Skin of body (tissue), 2 donors: ENCODE measurements around the gene HBP1. TPM values are rescaled to one million over a fixed set of nuclear protein-coding genes. Genes with fewer than 3 reads are reported as not detected.
"Not testable (repeated sequence)": the region's sequence is repeated elsewhere in the genome, so short reads cannot be mapped to it uniquely, and the experiment has no call there.

ENCODE experiments used
- DNase-seq: peaks from one replicate; lab custom pipeline; 2025; lab: John Stamatoyannopoulos, UW
- total RNA-seq: library from RNA; depleted of rRNA; stranded (reverse); fragments of >200 nt; gene quantifications from one replicate; pipeline ENCODE4 v1.2.3, GENCODE V29; 2014

HBP1 gene
- total RNA-seq, 1 donor from 2014 or later: 149 TPM

- not testable (repeated sequence) for DNase-seq
These were observed 13.1 kb upstream of the HBP1 start for GRCh38 chr7:107155726-107156125.

- DNase-seq: no peak
These were observed 11.7 kb upstream of the HBP1 start for GRCh38 chr7:107157091-107157490.

GRCh38 chr7:107158028-107158427 is 10.8 kb upstream of the HBP1 start:
- no peak for DNase-seq

- DNase-seq: no peak
These were observed 8.4 kb upstream of the HBP1 start for GRCh38 chr7:107160389-107160788.

GRCh38 chr7:107161415-107161814 is 7.4 kb upstream of the HBP1 start:
- DNase-seq: no peak

- DNase-seq: no peak
These were observed 6.3 kb upstream of the HBP1 start for GRCh38 chr7:107162475-107162874.

- DNase-seq: no peak
These were observed 4.7 kb upstream of the HBP1 start for GRCh38 chr7:107164092-107164491.

- DNase-seq: no peak
These were observed 3.5 kb upstream of the HBP1 start for GRCh38 chr7:107165341-107165740.

- no peak for DNase-seq
These were observed 1.9 kb upstream of the HBP1 start for GRCh38 chr7:107166736-107167426.

GRCh38 chr7:107167483-107168232 is 1.1 kb upstream of the HBP1 start:
- DNase-seq: peak; percentile 95

GRCh38 chr7:107169120-107170050 is 582 bp downstream of the HBP1 start:
- DNase-seq: peak; percentile 96

GRCh38 chr7:107170051-107170915 is 1.5 kb downstream of the HBP1 start:
- DNase-seq: no peak

GRCh38 chr7:107171496-107171895 is 2.7 kb downstream of the HBP1 start:
- no peak for DNase-seq

- DNase-seq: no peak
These were observed 3.7 kb downstream of the HBP1 start for GRCh38 chr7:107172276-107173032.

GRCh38 chr7:107173191-107173590 is 4.4 kb downstream of the HBP1 start:
- DNase-seq: no peak

GRCh38 chr7:107173691-107174406 is 5.0 kb downstream of the HBP1 start:
- no peak for DNase-seq

GRCh38 chr7:107179326-107180164 is 10.7 kb downstream of the HBP1 start:
- DNase-seq: no peak

- no peak for DNase-seq
These were observed 11.6 kb downstream of the HBP1 start for GRCh38 chr7:107180378-107180777.

GRCh38 chr7:107181172-107181571 is 12.4 kb downstream of the HBP1 start:
- no peak for DNase-seq
